Ovary (tissue), 3 donors: ENCODE results near the gene PACSIN2.

Source experiments
- POLR2A ChIP-seq: fragments of 450-650 bp; IDR thresholded peaks from one replicate; pipeline ENCODE4 v1.6.1; 2017; ENCODE audit warnings: antibody characterized with exemption, mild to moderate bottlenecking, moderate library complexity
- TF ChIP-seq, protein P1 (sequence below), 3 donors: fragments of 450-650 bp in 2 of 3; fragments of 200-600 bp in 1 of 3; IDR thresholded peaks; one replicate each; pipeline versions ENCODE4 v1.5.1 to v1.8.0; 2016 to 2022; ENCODE audit warnings: antibody characterized with exemption in 3 of 3, mild to moderate bottlenecking in 1 of 3
- donor health status: DM: no; HTN: no; CAD: no.

DNA sequence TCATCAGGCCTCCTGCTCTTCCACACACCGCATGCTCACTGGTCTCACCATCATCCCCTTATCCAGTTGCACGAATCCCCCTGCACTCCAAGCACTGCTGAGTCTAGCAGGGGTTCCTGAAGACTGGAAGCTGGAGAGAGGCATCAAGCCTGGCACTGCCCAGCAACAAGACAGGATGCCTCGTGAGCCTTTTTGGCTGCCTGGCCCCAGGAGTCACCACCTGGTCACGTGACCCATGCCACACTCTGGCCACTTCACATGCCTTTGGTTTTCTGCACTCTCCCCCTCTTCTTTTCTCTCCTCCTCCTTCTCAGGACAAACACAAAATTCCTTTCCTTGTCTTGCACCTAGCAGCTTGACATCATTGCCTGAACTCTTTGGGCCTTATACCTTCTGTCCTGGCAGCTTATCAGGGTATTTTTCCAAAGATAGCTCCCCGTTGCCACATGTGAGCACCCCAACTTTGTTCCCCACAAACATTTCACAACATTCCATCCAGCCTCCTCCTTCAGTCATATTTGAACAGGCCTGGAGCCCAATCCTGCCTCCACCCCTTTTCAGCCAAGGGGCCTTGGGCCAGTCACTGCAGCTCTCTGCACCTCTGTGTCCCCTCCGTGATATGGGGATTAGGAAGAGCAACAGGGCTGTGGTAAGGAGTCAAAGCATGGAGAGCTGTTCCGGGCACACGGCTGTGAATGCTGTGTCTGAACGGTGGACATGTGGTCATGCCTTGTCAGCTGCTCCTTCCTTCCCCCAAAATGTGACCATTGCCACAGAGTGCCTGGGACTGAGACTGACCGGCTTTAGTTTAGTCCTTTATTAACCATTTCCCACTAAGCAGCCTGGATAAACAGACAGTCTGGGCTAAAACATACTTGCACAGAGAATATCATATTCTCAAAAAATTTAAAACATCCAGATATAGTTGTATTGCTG, 2.8 kb upstream of the PACSIN2 start:
- TF ChIP-seq POLR2A = no peak
- TF ChIP-seq, protein P1, sequence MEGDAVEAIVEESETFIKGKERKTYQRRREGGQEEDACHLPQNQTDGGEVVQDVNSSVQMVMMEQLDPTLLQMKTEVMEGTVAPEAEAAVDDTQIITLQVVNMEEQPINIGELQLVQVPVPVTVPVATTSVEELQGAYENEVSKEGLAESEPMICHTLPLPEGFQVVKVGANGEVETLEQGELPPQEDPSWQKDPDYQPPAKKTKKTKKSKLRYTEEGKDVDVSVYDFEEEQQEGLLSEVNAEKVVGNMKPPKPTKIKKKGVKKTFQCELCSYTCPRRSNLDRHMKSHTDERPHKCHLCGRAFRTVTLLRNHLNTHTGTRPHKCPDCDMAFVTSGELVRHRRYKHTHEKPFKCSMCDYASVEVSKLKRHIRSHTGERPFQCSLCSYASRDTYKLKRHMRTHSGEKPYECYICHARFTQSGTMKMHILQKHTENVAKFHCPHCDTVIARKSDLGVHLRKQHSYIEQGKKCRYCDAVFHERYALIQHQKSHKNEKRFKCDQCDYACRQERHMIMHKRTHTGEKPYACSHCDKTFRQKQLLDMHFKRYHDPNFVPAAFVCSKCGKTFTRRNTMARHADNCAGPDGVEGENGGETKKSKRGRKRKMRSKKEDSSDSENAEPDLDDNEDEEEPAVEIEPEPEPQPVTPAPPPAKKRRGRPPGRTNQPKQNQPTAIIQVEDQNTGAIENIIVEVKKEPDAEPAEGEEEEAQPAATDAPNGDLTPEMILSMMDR (IDR thresholded peaks at IDR 0.05) = no peak
